HG03139 (cell line): ENCODE data around the gene PKP3.
"Not testable (repeated sequence)": the region's sequence is repeated elsewhere in the genome, so short reads cannot be mapped to it uniquely, and the experiment has no call there.

Experiments used
- ATAC-seq: cut with Tn5 transposase; IDR thresholded peaks from one replicate; pipeline ENCODE4 v1.9.1; 2021; ENCODE audit not compliant: unreplicated experiment

The PKP3 gene

GRCh38 chr11:376531-377173 is 17.4 kb upstream of the PKP3 start:
- ATAC-seq: no peak

GRCh38 chr11:377174-377865 is 16.7 kb upstream of the PKP3 start:
- no peak for ATAC-seq

GRCh38 chr11:377883-378500 is 16.0 kb upstream of the PKP3 start:
- no peak for ATAC-seq

- no peak for ATAC-seq
These were observed 14.6 kb upstream of the PKP3 start for GRCh38 chr11:379205-380094.

- no peak for ATAC-seq
These were observed 13.9 kb upstream of the PKP3 start for GRCh38 chr11:380095-380480.

GRCh38 chr11:380491-380890 is 13.5 kb upstream of the PKP3 start:
- ATAC-seq: no peak

GRCh38 chr11:380996-381395 is 13.0 kb upstream of the PKP3 start:
- ATAC-seq: no peak

GRCh38 chr11:381501-382072 is 12.4 kb upstream of the PKP3 start:
- no peak for ATAC-seq

- ATAC-seq: no peak
These were observed 11.9 kb upstream of the PKP3 start for GRCh38 chr11:382081-382629.

- no peak for ATAC-seq
These were observed 10.6 kb upstream of the PKP3 start for GRCh38 chr11:383431-383830.

GRCh38 chr11:384511-384910 is 9.5 kb upstream of the PKP3 start:
- no peak for ATAC-seq

GRCh38 chr11:385594-386351 is 8.2 kb upstream of the PKP3 start:
- ATAC-seq: no peak

GRCh38 chr11:386483-386882 is 7.5 kb upstream of the PKP3 start:
- ATAC-seq: no peak

GRCh38 chr11:387193-387793 is 6.7 kb upstream of the PKP3 start:
- ATAC-seq: no peak

- ATAC-seq: not testable (repeated sequence)
These were observed 4.6 kb upstream of the PKP3 start for GRCh38 chr11:389369-389768.

GRCh38 chr11:390175-390574 is 3.8 kb upstream of the PKP3 start:
- ATAC-seq: no peak

GRCh38 chr11:391117-392017 is 2.6 kb upstream of the PKP3 start:
- ATAC-seq: no peak

GRCh38 chr11:392102-392777 is 1.8 kb upstream of the PKP3 start:
- no peak for ATAC-seq
